ENCODE results near the gene TRAPPC8. TPM values are rescaled to one million over a fixed set of nuclear protein-coding genes. Genes with fewer than 3 reads are reported as not detected.

The TRAPPC8 gene
- total and polyA plus RNA-seq, 2 of the 13 experiments (the other 11 are each of a cell fraction or from before 2014, with no cell fraction given) = 34.6 to 50.8 TPM

GRCh38 chr18:31942291-31942998 lies 483 bp downstream of the TRAPPC8 start (continued):
- TF ChIP-seq ETS1 (CRISPR knock-in tag; IDR thresholded peaks at IDR 0.05) = no peak
- TF ChIP-seq PPARG (CRISPR knock-in tag; conservative IDR thresholded peaks at IDR 0.05) = no peak
- TF ChIP-seq AKAP8 (CRISPR knock-in tag; IDR thresholded peaks at IDR 0.05) = no peak
- no peak; the same call in 1 of the 2 replicates for TF ChIP-seq SP4 (CRISPR knock-in tag; IDR thresholded peaks at IDR 0.05)
- TF ChIP-seq HOMEZ (CRISPR knock-in tag; IDR thresholded peaks at IDR 0.05; ENCODE audit: low read depth) = no peak
- TF ChIP-seq TOPORS (CRISPR knock-in tag; IDR thresholded peaks at IDR 0.05) = 0 out of 2 replicates have a peak, but pooled peaks have one; percentile 16
- no peak for TF ChIP-seq REPIN1 (CRISPR knock-in tag; IDR thresholded peaks at IDR 0.05; ENCODE audit: borderline replicate concordance, low read depth)
- TF ChIP-seq ARID4A (CRISPR knock-in tag; IDR thresholded peaks at IDR 0.05; ENCODE audit: borderline replicate concordance) = peak; percentile 59
- TF ChIP-seq POLR2AphosphoS2 (IDR thresholded peaks at IDR 0.05; ENCODE audit: low read depth, low read length) = no peak
- TF ChIP-seq HNRNPH1 (optimal IDR thresholded peaks at IDR 0.05; ENCODE audit: low read depth, low read length) = no peak
- TF ChIP-seq TEAD3 (CRISPR knock-in tag; optimal IDR thresholded peaks at IDR 0.05; ENCODE audit: borderline replicate concordance) = peak; percentile 28
- no peak for TF ChIP-seq SUZ12 (IDR thresholded peaks at IDR 0.05; ENCODE audit: low read depth, low read length)
- no peak for TF ChIP-seq ZNF550 (CRISPR knock-in tag; IDR thresholded peaks at IDR 0.05; ENCODE audit: borderline replicate concordance)
- no peak for TF ChIP-seq ZNF296 (CRISPR knock-in tag; conservative IDR thresholded peaks at IDR 0.05)
- TF ChIP-seq ZBTB10 (CRISPR knock-in tag; IDR thresholded peaks at IDR 0.05; ENCODE audit: borderline replicate concordance) = peak; percentile 13; the same call in 1 of the 2 replicates
- TF ChIP-seq ZNF44 (CRISPR knock-in tag; IDR thresholded peaks at IDR 0.05) = 0 out of 2 replicates have a peak, but pooled peaks have one; percentile 3
- 0 out of 2 replicates have a peak, but pooled peaks have one; percentile 9 for TF ChIP-seq ISL2 (CRISPR knock-in tag; IDR thresholded peaks at IDR 0.05)
- TF ChIP-seq SPEN (CRISPR knock-in tag; IDR thresholded peaks at IDR 0.05; ENCODE audit: low read depth) = no peak
- TF ChIP-seq ZNF556 (CRISPR knock-in tag; IDR thresholded peaks at IDR 0.05; ENCODE audit: borderline replicate concordance) = peak; percentile 61; the same call in 1 of the 2 replicates
